Stimulated activated CD4-positive, alpha-beta T cell treated with anti-CD3 and anti-CD28 coated beads, Interleukin-2, amount 100 ng/mL, for 4 hours (primary cell): Measurements from ENCODE around the gene MEMO1.
"Not testable (repeated sequence)": the region's sequence is repeated elsewhere in the genome, so short reads cannot be mapped to it uniquely, and the experiment has no call there.

Source experiments
- DNase-seq: peaks from one replicate; pipeline ENCODE4 v3.0.0-alpha.2; 2020; ENCODE audit warnings: low read depth

Gene MEMO1

DNA sequence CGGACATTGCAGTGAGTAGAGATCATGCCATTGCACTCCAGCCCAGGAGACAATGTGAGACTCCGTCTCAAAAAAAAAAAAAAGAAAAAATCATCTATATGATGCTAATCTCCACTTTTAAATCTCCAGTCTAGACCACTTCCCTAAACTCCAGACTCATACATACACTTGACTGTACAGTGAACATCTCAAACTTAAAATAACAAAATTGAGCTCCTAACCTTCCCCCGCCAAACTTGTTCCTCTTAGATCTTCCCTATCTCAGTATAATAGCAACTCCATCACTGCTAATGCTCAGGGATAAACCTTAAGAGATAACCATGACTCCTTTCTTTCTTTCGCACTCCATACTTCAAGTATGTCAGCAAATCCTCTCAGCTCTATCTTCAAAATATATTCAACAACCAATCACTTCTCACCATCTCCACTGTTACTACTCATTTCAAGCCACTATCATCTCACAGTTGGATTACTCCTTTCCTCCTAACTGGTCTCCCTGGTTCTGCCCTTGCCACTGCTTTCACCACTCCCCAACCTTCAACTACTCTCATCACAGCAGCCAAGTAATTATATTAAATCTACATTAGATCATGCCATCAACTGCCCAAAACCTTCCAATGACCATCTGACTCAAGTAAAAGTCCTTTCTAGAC, 12.0 kb downstream of the MEMO1 start:
- no peak for DNase-seq

DNA sequence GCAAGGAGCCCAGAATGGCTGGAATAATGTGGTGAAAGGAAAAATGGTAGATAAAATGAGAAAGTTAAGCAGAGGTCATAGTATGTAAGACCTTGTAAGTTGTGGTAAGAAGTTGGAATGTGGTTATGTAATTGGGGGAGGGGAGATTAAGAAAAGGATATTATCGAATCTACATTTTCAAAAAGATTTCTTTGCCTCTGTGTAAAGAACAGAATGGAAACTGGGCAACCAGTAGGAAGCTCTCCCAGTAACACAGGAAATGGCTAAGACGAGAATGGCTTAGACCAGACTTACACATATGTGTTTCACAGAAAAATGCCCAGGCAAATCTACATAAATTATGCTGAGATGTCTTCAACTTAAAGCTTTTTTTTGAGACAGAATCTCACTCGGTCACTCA, 13.2 kb downstream of the MEMO1 start:
- DNase-seq = no peak

DNA sequence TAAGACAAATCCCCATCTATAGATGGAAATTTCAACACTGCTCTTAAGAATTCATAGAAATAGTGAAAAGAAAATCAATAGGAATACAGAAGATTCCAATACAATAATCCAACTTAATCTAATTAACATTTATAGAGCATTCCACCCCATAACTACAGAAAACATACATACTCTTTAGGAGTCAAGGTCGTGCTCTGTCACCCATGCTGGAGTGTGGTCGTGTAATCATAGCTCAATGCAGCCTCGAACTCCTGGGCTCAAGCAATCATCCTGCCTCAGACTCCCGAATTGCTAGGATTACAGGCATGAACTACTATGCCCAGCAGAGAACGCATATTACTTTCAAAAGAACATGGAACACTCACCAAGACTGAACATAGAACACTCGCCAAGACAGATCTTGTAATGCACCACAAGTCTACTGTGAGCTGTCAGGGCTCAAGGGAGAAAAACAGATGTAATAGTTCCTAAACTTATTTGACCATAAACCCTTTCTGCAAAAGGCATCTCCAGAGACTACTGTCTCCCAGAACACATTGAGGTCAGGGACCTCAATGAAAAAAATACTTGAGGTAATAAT, 14.1 kb downstream of the MEMO1 start:
- DNase-seq = no peak

DNA sequence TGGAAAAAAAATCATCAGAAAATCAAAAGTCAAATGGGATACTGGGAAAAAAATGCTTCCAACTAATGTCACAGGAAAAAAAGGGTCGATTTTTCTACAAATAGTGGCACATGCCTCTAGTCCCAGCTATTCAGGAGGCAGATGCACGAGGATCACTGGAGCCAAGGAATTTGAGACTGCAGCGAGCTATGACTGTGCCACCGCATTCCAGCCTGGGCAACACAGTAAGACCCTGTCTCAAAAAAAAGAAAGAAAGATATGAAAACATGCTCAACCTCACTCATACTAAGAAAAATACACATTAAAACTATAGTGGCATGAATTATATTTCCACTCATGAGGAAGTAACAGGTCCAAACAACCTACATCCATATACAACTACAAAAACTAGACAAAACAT, 17.9 kb downstream of the MEMO1 start:
- no peak for DNase-seq

DNA sequence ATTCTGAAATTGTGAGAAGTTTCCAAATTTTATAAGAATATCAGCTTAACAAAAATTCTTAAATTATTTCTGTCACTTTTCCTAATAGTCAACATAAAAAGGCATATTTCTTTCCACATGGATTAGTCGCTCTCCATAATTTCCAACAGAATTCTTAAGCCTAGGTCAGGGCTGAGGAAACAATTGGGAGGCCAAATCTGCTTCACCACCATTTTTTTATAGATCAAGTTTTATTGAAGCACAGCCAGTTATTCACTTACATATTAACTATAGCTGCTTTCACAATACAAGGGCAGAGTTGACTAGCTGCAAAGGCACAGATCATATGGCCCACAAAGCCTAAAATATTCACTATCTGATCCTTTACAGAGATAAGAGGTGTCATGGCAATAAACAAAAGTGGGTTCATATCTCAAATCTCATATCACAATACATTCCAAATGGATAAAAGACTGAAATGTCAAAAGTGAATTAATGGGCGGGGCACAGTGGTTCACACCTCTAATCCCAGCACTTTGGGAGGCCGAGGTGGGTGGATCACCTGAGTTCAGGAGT, 18.7 kb downstream of the MEMO1 start:
- DNase-seq = no peak

DNA sequence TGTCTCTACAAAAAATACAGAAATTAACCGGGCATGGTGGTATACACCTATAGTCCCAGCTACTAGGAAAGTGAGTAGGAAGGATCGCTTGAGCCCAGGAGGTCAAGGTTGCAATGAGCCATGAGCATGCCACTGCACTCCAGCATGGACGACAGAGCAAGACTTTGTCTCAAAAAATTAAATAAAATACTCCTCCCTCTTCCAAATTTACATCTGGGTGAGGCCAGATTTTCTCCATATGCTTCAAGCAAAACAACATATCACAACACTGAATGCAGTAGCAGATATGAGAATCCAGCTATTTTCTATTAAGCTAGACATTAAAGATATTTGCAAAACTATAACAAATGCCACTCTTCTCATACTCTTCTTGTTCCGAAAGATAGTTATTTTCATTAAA, 20.9 kb downstream of the MEMO1 start:
- no peak for DNase-seq

DNA sequence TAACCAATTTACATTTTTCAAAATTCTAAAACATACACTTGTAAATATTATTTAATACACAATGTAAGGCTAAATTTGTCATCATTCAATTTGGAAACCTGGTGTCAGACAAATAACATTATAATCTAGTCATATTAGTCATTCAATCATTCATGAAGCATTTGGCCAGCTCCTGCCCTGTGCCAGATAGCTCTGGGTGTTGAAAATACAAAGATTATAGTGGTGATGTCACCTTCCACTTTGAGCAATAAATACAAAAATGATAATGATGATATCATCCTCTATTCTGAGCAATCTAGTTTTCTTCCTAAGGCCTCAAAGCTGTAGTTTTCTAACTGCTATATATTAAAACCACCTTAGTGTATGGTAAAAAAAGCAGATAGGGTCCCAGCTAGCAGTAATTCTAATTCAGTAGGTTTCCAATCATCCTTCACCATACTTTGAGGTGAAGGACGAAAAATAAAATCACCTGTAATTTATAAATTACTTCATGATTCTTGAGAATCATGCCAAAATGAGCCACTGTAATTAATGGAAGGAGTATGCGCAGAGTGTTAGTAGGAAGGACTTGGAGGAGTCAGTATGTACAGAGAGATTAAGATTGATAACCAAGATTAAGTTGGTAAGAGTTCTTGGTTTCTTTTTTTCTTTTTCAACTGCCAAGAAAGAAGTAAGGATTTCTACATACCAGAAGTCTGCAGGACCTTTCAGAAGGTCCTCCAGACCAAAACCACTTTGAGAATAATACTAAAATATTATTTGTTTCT, 23.2 kb downstream of the MEMO1 start:
- no peak for DNase-seq

DNA sequence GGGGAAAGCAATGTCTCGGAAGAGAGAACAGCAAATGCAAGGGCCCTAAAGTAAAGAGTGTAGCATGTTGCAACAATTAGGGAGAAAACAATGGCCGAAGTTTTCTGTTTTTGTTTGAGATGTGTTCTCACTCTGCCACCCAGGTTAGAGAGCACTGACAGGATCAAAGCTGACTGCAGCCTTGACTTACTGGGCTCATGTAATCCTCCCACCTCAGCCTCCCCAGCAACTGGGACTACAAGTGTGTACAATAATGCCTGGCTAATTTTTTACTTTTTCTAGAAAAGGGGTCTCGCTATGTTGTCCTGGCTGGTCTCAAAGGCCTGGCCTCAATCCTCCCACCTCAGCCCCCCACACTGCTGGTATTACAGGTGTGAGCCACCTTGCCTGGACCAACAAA, 23.9 kb downstream of the MEMO1 start:
- no peak for DNase-seq

DNA sequence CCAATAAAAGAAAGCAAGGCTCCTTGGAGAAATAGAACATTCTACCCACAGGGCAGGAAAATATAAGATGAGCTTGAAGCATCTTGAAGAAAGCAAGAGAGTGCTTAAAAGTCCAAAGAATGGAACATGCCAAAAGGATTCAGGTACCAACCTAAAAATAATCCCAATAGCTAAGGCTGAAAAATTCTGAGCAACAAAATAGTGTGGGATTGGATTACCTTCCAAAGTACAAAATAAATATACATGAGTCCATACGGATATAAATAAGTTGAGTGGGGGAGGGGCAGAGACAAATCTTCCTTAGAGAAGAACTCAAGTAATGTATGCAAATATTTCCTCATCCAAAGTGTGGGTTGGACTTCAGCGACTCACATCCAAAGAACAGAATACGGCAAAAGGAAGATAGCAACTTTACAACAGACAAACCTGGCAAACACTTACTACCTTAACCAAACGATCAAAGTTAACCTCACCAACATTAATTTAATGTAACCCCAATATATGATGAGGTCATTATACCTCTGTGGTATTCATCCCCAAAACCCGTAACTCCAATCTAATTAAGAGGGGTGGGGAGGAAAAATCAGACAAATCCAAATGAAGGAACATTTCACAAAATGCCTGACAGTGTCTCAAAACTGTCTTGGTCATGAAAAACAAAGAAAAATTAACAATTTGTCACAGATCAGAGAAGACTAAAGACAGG, 26.9 kb downstream of the MEMO1 start:
- DNase-seq = no peak

DNA sequence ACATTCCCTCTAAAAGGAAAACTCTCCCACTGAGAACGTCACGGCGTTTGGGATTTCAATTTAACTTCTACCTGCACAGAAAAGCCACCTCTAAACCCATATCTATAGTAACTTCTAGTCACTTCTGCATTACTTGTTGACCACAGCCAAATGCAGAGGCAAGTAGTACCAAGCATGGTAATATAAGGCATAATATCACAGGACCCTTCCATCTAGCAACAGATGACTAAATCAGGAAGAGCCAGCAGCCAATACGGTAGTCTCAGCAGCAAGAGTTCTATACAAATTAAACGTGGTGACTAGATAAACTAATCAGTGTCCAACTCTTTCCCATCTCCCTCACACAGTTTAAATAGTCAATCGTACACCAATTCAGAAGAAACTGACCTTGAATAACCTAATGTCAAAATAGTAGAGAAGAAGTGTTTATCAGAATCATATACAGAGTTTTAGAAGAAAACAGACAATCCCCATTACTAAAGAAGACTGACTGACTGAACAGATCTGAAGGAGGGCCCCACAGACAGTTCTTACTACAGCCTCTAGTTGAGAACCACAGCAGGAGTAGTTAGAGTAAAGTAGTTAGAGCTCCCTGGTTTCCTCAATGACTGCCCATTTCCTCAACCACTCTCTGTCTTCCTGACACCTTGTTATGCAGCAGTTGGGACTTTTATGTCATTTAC, 30.0 kb downstream of the MEMO1 start:
- no peak for DNase-seq

DNA sequence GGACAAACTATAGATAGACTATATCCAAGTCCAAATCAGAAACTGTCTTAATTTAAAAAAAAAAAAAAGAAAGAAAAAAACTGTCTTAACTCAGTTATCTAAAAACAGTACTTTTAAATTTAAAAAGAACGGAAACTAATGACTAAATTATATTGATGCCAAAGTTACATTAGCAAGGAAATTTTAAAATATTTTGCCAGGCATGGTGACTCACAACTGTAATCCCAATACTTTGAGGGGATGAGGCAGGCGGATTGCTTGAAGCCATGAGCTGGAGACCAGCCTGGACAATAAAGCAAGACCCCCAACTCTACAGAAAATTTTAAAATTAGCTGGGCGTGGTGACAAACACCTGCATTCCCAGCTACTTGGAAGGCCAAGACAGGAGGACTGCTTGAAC, 30.9 kb downstream of the MEMO1 start:
- no peak for DNase-seq

DNA sequence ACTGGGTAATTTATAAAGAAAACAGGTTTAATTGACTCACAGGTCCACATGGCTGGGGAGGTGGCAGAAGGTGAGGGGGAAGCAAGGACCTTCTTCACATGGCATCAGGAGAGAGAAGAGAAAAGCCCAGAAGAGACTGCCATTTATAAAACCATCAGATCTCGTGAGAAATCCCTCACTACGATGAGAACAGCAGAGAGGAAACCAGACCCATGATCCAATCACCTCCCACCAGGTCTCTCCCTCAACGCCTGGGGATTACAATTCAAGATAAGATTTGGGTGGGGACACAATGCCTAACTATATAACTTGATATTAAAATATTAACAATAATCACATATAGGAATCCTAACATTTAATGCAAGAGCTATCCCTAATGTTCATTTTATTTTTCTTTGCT, 31.8 kb downstream of the MEMO1 start:
- DNase-seq = no peak

DNA sequence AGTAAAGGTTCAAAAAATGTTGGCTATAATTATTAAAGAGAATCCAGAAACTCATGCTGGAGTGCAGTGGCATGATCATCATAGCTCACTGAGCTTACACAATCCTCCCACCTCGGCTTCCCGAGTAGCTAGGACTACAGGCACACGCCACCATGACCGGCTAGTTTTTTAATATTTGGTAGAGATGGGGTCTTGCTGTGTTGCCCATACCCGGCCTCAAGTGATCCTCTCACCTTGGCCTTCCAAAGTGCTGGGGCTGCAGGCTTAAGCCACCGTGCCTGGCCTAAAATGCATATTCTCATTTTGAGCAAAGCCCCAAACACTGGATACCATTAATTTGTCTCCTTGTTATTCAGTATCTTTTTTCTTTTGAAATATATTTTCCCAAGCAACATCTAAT, 32.4 kb downstream of the MEMO1 start:
- DNase-seq = no peak

DNA sequence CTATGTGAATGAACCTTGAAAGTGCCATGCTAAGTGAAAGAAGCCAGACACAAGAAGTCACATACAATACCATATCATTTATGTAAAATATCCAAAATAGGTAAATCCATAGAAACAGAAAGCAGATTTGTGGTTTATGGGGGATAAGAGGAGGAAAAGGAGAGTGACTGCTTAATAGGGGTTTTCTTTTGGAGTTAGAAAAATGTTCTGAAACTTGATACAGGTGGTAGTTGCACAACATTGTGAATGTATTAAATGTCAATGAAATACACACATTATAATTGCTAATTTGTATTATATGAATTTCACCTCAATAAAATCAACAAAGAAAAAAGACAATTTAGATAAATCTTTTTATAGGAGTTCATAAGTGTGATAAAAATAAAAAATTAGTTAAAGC, 37.1 kb downstream of the MEMO1 start:
- no peak for DNase-seq

DNA sequence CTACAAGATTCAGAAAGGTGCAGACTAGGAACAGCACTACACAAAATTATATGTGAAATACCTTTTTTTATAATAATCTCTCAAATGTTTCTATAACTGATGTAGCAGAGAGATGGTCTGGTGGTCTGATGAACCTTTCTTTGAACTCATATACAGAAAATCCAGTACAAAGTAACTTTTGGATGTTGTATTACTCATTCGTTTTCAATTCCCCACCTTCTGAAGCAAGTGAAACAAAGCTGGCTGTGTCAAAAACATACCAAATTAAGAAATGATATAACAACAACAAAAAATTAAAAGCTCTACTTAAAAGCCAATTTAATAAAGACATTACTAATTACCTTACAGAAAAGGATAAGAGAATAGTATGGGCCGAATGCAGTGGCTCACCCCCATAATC, 38.7 kb downstream of the MEMO1 start:
- no peak for DNase-seq

DNA sequence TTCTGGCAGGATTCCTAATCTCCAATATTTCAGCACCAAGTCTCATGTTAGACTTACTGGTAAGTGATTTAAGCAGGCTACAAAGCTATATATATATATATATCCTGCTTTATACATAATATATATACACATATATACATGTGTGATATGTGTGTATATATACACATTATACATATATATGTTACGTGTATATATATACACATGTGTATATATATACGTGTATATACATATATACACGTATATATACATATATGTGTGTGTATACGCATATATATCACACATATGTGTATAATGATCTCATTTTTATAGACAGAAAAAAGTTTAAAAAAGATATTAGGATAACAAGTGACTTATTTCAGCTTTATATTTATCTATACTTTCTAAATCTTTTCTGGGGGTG, 41.6 kb downstream of the MEMO1 start:
- no peak for DNase-seq

DNA sequence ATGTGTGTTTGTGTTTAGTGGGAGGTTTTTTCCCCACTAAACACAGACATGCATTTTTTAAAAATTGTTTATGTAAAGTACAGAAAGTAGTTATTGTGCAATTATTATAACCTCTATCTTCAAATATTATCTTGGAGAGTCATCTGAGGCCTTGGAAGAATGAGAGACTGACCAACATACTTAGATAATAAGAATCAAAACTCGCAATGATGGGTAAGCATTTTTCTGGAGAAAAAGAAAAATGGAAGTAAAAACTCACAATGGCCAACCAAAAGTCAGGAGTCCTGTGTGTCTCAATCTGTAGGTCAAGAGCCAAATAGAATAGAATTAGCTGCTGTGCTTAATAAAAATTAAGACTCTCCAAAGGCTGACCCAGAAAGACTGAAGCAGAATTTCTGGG, 43.0 kb downstream of the MEMO1 start:
- DNase-seq = no peak

DNA sequence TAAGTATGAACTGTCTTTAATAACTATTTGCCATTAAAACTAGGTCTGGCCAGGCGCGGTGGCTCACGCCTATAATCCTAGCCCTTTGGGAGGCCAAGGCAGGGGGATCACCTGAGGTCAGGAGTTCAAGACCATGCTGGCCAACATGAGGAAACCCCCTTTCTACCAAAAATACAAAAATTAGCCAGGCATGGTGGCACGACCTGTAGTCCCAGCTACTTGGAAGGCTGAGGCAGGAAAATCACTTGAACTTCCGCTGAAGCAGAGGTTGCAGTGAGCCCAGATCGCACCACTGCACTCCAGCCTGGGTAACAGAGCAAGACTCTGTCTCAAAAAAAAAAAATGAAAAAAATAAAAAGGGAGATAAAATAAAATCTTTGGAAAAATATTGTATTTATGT, 44.4 kb downstream of the MEMO1 start:
- not testable (repeated sequence) for DNase-seq

DNA sequence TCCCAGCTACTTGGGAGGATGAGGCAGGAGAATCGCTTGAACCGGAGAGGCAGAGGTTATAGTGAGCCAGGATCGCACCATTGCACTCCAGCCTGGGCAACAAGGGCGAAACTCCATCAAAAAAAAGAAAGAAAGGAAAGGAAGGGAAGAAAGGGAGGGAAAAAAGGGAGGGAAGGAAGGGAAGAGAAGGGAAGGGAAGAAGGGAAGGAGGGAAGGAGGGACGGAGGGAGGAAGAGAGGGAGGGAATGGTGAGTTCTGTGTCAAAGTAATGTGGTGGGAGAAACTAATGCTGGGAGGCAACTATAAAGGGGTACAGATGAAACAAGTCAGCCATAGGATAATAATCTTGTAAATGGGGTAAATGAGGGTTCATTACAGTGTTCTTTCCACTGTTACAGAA, 45.7 kb downstream of the MEMO1 start:
- no peak for DNase-seq

DNA sequence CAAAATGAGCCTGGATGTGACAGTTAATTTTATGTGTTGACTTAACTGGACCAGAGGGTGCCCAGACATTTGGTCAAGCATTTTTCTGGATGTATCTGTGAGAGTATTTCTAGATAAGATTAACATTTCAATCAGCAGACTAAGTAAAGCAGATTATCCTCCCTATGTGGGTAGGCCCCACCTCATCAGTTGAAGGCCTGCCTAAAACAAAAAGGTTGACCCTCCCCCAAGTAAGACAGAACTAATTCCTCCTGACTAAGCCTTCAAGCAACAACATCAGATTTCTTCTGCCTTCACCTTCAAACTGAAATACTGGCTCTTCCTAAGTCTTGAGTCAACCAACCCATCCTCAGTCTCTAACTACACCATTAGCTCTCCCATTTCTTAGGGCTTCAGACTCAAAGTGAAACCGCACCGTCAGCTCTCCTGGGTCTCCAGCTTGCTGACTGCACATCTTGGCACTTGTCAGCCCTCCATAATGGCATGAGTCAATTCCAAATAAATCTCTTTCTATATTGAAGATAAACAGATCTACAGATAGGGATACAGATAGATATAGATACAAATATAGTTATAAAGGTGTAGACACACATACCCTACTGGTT, 47.9 kb downstream of the MEMO1 start:
- DNase-seq = no peak

DNA sequence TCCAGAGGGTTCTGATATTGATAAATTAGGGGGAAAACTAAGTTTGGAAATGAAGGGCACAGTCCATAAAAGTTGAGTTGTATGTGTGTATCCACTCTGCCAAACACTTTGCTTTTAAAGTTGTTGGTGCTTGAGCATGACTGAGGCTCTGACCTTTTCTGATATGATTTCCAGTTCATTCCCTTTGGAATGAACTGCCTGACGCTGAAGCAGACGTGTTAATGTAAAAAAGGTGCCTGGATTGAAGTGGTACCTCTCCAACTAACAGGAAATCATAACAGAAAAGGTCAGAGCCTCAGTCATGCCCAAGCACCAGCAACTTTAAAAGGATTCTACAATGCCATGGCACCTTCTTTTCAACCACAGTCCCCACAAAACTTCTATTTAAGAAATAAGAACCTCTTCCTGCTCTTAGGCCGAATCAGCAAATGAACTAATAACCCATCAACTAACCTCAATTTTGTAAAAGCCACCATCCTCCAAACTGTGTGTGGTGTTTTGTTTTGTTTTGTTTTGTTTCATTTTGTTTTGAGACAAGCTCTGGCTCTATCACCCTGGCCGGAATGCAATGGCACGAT, 52.6 kb downstream of the MEMO1 start:
- no peak for DNase-seq
